Naive thymus-derived CD4-positive, alpha-beta T cell (primary cell): ENCODE measurements around the gene XXYLT1. TPM values are rescaled to one million over a fixed set of nuclear protein-coding genes. Genes with fewer than 3 reads are reported as not detected.

Source experiments
- ATAC-seq: fragments of 150-1000 bp; cut with Tn5 transposase; 2 replicates; pipeline ENCODE4 v1.10.0; 2021; ENCODE audit warnings: mild to moderate bottlenecking, moderate library complexity
- CTCF ChIA-PET: fragments of 350-600 bp; sonication (Branson Sonifier 250); formaldehyde crosslinking; loops from one replicate; lab custom pipeline; 2021; ENCODE audit warnings: antibody characterized with exemption; lab: Charles Lee
- POLR2A ChIA-PET: fragments of 350-600 bp; sonication (Branson Sonifier 250); formaldehyde crosslinking; loops from one replicate; lab custom pipeline; 2021; ENCODE audit warnings: antibody characterized with exemption, inconsistent platforms; lab: Charles Lee
- DNase-seq, 9 donors: peaks; one replicate each; pipeline versions ENCODE4 v3.0.0 to v3.0.0-alpha.2; 2020 to 2022; ENCODE audit warnings: mixed read lengths in 1 of 9
- H3K27ac ChIP-seq: one replicate; pipeline ENCODE4 v1.7.0; 2013; ENCODE audit warnings: mild to moderate bottlenecking, low read depth, low read length, moderate library complexity
- H3K27me3 ChIP-seq, 2 donors: one replicate each; pipeline ENCODE4 v1.7.0; 2013; ENCODE audit warnings: low read length in 2 of 2, mild to moderate bottlenecking in 2 of 2, moderate library complexity in 2 of 2; ENCODE audit not compliant: control insufficient read depth in 2 of 2, insufficient read depth in 2 of 2
- H3K36me3 ChIP-seq, 3 experiments: 1 replicate in 2 of 3; 2 replicates in 1 of 3; pipeline ENCODE4 v1.7.0; 2013; ENCODE audit warnings: low read length in 3 of 3, mild to moderate bottlenecking in 3 of 3, moderate library complexity in 1 of 3; ENCODE audit not compliant: insufficient read depth in 3 of 3, control insufficient read depth in 2 of 3
- H3K4me1 ChIP-seq, 2 donors: one replicate each; pipeline ENCODE4 v1.7.0; 2013; ENCODE audit warnings: low read length in 2 of 2, mild to moderate bottlenecking in 2 of 2, moderate library complexity in 1 of 2; ENCODE audit not compliant: control insufficient read depth in 2 of 2, insufficient read depth in 2 of 2
- H3K4me3 ChIP-seq: 2 replicates; pipeline ENCODE4 v1.7.0; 2013; ENCODE audit warnings: mild to moderate bottlenecking, low read length
- H3K9me3 ChIP-seq, 3 experiments: 1 replicate in 2 of 3; 2 replicates in 1 of 3; pipeline ENCODE4 v1.7.0; 2013; ENCODE audit warnings: low read length in 3 of 3; ENCODE audit not compliant: control insufficient read depth in 2 of 3
- H3K27ac Mint-ChIP-seq, 9 donors: one replicate each; pipeline ENCODE4 v1.8.0; 2020 to 2022; ENCODE audit warnings: mixed read lengths in 9 of 9, mild to moderate bottlenecking in 8 of 9, moderate library complexity in 5 of 9, inconsistent platforms in 2 of 9
- H3K27me3 Mint-ChIP-seq, 5 donors: one replicate each; pipeline ENCODE4 v1.8.0; 2021 to 2022; ENCODE audit warnings: mixed read lengths in 5 of 5, mild to moderate bottlenecking in 1 of 5
- H3K36me3 Mint-ChIP-seq, 5 donors: one replicate each; pipeline ENCODE4 v1.8.0; 2020 to 2022; ENCODE audit warnings: mixed read lengths in 5 of 5, mild to moderate bottlenecking in 3 of 5, inconsistent platforms in 1 of 5
- H3K4me1 Mint-ChIP-seq, 7 donors: one replicate each; pipeline ENCODE4 v1.8.0; 2020 to 2022; ENCODE audit warnings: mixed read lengths in 7 of 7, mild to moderate bottlenecking in 3 of 7, inconsistent platforms in 1 of 7
- H3K4me3 Mint-ChIP-seq, 10 donors: one replicate each; pipeline ENCODE4 v1.8.0; 2020 to 2022; ENCODE audit warnings: mild to moderate bottlenecking in 10 of 10, mixed read lengths in 10 of 10, moderate library complexity in 6 of 10, inconsistent platforms in 2 of 10
- H3K9me3 Mint-ChIP-seq, 11 donors: one replicate each; pipeline ENCODE4 v1.8.0; 2020 to 2022; ENCODE audit warnings: mixed read lengths in 11 of 11, mild to moderate bottlenecking in 4 of 11, inconsistent platforms in 1 of 11, moderate library complexity in 1 of 11
- intact Hi-C, 2 donors: fragments of 100-400 bp; cut with micrococcal nuclease; formaldehyde crosslinking; loops; one replicate each; pipeline ENCODE4 v1.15.1; 2023
- polyA plus RNA-seq, 2 donors: library from polyadenylated mRNA; unstranded; fragments of 300-500 nt; fragmentation: Illumina TruSeq; gene quantifications; one replicate each; pipeline ENCODE4 v1.2.3, GENCODE V29; 2021
- total RNA-seq, 6 experiments: library from RNA in 5 of 6; stranded (reverse) in 5 of 6; gene quantifications; 1 replicate in 5 of 6; 2 replicates in 1 of 6; pipeline ENCODE4 v1.2.3 and lab custom pipeline; 2021 to 2026

Gene XXYLT1, protein sequence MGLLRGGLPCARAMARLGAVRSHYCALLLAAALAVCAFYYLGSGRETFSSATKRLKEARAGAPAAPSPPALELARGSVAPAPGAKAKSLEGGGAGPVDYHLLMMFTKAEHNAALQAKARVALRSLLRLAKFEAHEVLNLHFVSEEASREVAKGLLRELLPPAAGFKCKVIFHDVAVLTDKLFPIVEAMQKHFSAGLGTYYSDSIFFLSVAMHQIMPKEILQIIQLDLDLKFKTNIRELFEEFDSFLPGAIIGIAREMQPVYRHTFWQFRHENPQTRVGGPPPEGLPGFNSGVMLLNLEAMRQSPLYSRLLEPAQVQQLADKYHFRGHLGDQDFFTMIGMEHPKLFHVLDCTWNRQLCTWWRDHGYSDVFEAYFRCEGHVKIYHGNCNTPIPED
- total RNA-seq: 10 to 100 TPM in 1 of 5 experiments, 1 to 10 TPM in 4; 4.1 to 11.7 (median 9.1) TPM
- 1 to 10 TPM; 4.5 to 7.2 TPM for polyA plus RNA-seq
- 7.1 reads per million, percentile 30 among the genes with 10 or more reads in this experiment for total RNA-seq (lab: John Stamatoyannopoulos, UW)

DNA sequence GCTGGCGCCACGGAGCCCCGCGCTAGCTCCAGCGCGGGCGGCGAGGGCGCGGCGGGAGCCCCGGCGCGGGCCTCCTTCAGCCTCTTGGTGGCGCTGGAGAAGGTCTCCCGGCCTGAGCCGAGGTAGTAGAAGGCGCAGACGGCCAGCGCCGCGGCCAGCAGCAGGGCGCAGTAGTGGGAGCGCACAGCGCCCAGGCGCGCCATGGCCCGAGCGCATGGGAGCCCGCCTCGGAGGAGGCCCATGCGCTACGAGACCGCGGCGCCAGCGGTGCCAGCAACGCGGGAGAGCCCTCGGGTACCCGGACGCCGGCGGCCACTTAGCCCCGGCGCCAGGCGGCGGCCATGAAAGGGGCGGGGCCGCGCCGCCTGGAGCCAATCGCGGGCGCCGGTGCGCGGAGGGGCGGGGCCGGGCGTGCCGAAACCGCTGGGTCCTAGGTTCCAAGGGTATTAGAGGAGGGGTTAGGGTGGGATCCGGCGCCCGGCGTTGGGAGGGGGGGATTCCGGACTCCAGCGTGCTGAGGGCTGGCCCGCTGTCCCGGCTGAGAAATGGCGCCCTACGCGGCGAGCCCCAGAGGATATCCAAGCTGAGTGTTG is at the start of gene XXYLT1:
TSS of gene XXYLT1 (minus strand) at position 343 of the 593 bp plus-strand sequence. CDS start at position 242, 101 bp downstream.
- Histone ChIP-seq H3K9me3 (no peaks in the 10 kb centered on the region), H3K4me3 (peak within 1 kb of the TSS; percentile 97), H3K27ac (peak within 1 kb of the TSS; percentile 64), H3K4me1 (peaks cover 16 to 22% of the 10 kb centered on the region in 2 donors), H3K36me3 (no peaks in the 10 kb centered on the region), H3K27me3 (no peaks in the 10 kb centered on the region)
- no peaks in the 10 kb centered on the region for H3K9me3 Mint-ChIP-seq
- DNase-seq (peak; percentile 82 to 93 (median 91)), ATAC-seq (peak; percentile 93)
- H3K27ac Mint-ChIP-seq: peak within 1 kb of the TSS; percentile 63 to 89 (median 86)
- CTCF ChIA-PET: interaction anchor here (0.5 to 6.5 kb wide), 35 partner anchors 9 to 601 kb away, joined by 3 to 76 read pairs (median 4); partner anchors contain the start of genes LSG1 and PPP1R2
- no peaks in the 10 kb centered on the region for H3K27me3 Mint-ChIP-seq
- peak within 1 kb of the TSS; percentile 82 to 91 (median 90) for H3K4me3 Mint-ChIP-seq
- POLR2A ChIA-PET: interaction anchor here (0.6 to 2.0 kb wide), 19 partner anchors 10 to 1671 kb away, joined by 3 to 13 read pairs (median 4); partner anchors contain the start of genes LSG1, NCBP2 and PPP1R2
- intact Hi-C loops: loop anchor here (1.0 to 10.0 kb wide), 18 partner anchors 11 to 784 kb away; partner anchors contain the start of genes ATP13A3 (in 2 of the 2), PPP1R2 (in 2 of the 2), TNK2 (in 2 of the 2) and ACAP2 (in 1 of the 2)
- peaks cover 0 to 6% (median 0%) of the 10 kb centered on the region in 5 donors for H3K36me3 Mint-ChIP-seq
- peaks cover 16 to 36% (median 30%) of the 10 kb centered on the region in 7 donors for H3K4me1 Mint-ChIP-seq

DNA sequence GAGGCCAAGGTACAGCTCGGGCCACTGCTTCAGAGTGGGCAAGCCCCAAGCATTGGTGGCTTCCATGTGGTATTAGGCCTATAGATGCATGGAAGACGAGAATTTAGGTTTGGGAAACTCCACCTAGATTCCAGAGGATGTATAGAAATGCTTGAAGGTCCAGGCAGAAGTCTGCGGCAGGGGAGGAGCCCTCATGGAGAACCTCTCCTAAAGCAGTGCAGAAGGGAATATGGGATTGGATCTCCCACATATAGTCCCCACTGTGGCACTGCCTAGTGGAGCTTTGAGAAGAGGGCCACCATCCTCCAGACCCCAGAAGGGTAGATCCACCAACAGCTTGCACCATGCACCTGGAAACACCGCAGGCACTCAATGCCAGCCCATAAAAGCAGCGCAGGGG is 48.1 kb upstream of the XXYLT1 start:
- intact Hi-C loops: no loop called here
- ATAC-seq: no peak

DNA sequence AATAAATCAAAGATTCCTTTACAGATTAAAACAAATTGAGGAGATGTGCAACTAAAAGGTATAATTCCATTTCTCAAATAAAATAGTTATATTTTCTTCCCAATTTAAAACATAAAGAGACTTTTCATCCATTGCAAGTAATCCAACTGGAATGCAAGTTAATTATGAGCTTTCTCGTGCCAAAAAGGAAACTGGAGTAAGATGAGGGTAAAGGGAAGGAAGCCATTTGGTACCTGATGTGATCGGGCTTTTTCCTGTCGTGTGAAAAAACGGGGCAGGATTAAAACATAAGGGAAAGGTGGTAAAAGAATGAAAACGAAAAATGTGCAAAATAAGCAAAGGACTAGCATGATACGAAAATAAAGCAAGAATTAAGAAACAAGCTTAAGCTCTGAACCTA is 41.8 kb upstream of the XXYLT1 start:
- intact Hi-C loops: no loop called here
- ATAC-seq: no peak
- H3K27ac Mint-ChIP-seq: no peak overlapping the region

More for the DNA sequence above, 48.1 kb upstream of the XXYLT1 start:
- no peak for DNase-seq
- H3K27ac Mint-ChIP-seq: no peak overlapping the region
- H3K9me3 Mint-ChIP-seq: peaks cover 0 to 22% (median 5%) of the 10 kb centered on the region in 11 donors
- no peaks in the 10 kb centered on the region for H3K27me3 Mint-ChIP-seq
- Histone ChIP-seq H3K27ac (no peak overlapping the region), H3K4me3 (no peak overlapping the region), H3K36me3 (peaks cover 0 to 28% (median 10%) of the 10 kb centered on the region in 3 experiments), H3K4me1 (no peaks in the 10 kb centered on the region), H3K9me3 (peaks cover 0 to 13% (median 0%) of the 10 kb centered on the region in 3 experiments), H3K27me3 (no peaks in the 10 kb centered on the region)
- peaks cover 11 to 50% (median 46%) of the 10 kb centered on the region in 5 donors for H3K36me3 Mint-ChIP-seq
- POLR2A ChIA-PET: no interaction called here
- CTCF ChIA-PET: no interaction called here
- peaks cover 4 to 23% (median 15%) of the 10 kb centered on the region in 7 donors for H3K4me1 Mint-ChIP-seq
- no peak overlapping the region for H3K4me3 Mint-ChIP-seq

DNA sequence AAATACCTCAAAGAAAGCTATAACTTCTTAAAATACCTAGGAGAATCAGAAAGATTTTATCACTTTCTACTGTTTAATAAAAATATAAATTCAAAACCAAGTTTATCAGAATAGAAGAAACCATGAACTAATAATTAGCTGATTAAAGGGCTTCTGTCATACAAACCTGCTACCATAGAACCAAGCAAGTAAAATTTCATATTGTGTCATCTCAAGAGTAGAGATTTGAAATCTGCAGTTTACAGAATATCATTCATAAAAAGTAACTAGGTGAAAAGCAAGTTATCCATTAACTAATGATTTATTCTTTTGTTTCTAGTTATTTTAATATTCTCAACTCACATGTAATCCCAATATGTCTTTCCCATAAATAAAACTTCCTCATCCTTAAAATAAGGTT is 36.8 kb upstream of the XXYLT1 start:
- Histone ChIP-seq H3K36me3 (peaks cover 4 to 23% (median 4%) of the 10 kb centered on the region in 3 experiments), H3K4me1 (no peaks in the 10 kb centered on the region), H3K27me3 (no peaks in the 10 kb centered on the region), H3K27ac (no peak overlapping the region), H3K9me3 (no peaks in the 10 kb centered on the region), H3K4me3 (no peak overlapping the region)
- ATAC-seq: no peak
- no peak overlapping the region for H3K4me3 Mint-ChIP-seq
- no peak for DNase-seq
- H3K9me3 Mint-ChIP-seq: no peaks in the 10 kb centered on the region
- no peaks in the 10 kb centered on the region for H3K27me3 Mint-ChIP-seq
- intact Hi-C loops: no loop called here
- peak overlapping the region in 2 of 9 donors; percentile 14 to 21 for H3K27ac Mint-ChIP-seq
- peaks cover 0 to 3% (median 0%) of the 10 kb centered on the region in 7 donors for H3K4me1 Mint-ChIP-seq
- POLR2A ChIA-PET: no interaction called here
- H3K36me3 Mint-ChIP-seq: peaks cover 0 to 22% (median 4%) of the 10 kb centered on the region in 5 donors
- CTCF ChIA-PET: no interaction called here

More for the DNA sequence above, 41.8 kb upstream of the XXYLT1 start:
- DNase-seq: no peak
- H3K36me3 ChIP-seq: no peaks in the 10 kb centered on the region
- Mint-ChIP-seq H3K27me3 (no peaks in the 10 kb centered on the region), H3K4me3 (no peak overlapping the region), H3K4me1 (peaks cover 0 to 8% (median 0%) of the 10 kb centered on the region in 7 donors), H3K36me3 (peaks cover 0 to 4% (median 3%) of the 10 kb centered on the region in 5 donors), H3K9me3 (peaks cover 0 to 2% (median 0%) of the 10 kb centered on the region in 11 donors)
- H3K27me3 ChIP-seq: no peaks in the 10 kb centered on the region
- H3K4me3 ChIP-seq: no peak overlapping the region
- ChIA-PET CTCF (no interaction called here), POLR2A (interaction anchor here (0.6 kb wide), 1 partner anchor 127 kb away, joined by 3 read pairs; no protein-coding TSS in a partner anchor)
- no peak overlapping the region for H3K27ac ChIP-seq
- no peaks in the 10 kb centered on the region for H3K9me3 ChIP-seq
- no peaks in the 10 kb centered on the region for H3K4me1 ChIP-seq

DNA sequence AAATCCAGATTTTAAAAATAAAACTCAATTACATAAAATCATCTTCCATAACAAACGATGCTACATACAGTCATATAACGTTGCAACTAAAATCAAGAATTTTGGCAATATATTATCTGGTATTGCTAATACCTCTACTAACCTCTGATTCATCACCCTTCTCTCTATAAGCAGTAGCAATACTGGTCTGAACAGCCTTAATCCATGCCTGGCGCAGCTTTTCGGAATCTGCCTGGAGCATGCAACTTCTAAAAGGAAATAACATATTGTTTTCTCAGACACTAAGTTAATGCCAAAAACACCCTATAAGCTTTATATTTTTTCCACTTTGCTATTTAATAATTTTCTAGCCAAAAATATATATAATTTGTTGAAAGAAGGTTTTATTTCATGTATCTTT is 35.4 kb upstream of the XXYLT1 start:
- no peaks in the 10 kb centered on the region for H3K9me3 Mint-ChIP-seq
- intact Hi-C loops: no loop called here
- Histone ChIP-seq H3K9me3 (no peaks in the 10 kb centered on the region), H3K4me1 (no peaks in the 10 kb centered on the region), H3K27ac (no peak overlapping the region), H3K27me3 (no peaks in the 10 kb centered on the region), H3K36me3 (peaks cover 9 to 29% (median 9%) of the 10 kb centered on the region in 3 experiments), H3K4me3 (no peak overlapping the region)
- H3K4me1 Mint-ChIP-seq: peaks cover 0 to 3% (median 0%) of the 10 kb centered on the region in 7 donors
- no peak for DNase-seq
- POLR2A ChIA-PET: no interaction called here
- H3K27ac Mint-ChIP-seq: no peak overlapping the region
- no peak for ATAC-seq
- CTCF ChIA-PET: no interaction called here
- peaks cover 0 to 29% (median 13%) of the 10 kb centered on the region in 5 donors for H3K36me3 Mint-ChIP-seq
- H3K27me3 Mint-ChIP-seq: no peaks in the 10 kb centered on the region
- no peak overlapping the region for H3K4me3 Mint-ChIP-seq

DNA sequence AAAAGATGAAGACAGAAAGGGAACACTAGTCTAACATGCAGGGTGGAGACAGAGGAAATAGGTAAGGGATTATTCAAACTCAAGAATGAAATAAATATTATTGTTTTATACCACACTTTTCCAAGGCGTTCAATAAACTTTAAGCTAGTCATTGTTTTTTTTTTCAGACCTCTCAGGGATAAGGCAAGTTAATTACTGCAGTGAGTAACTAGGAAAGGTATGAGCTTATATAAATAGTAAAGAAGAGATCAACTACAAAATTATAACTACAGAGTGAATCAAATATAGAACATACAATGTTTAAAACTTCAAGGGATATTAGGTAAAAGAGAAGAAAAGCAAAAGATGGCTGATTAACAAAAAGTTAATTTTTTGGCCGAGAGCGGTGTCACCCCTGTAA is 31.5 kb upstream of the XXYLT1 start:
- Histone ChIP-seq H3K4me3 (no peak overlapping the region), H3K4me1 (no peaks in the 10 kb centered on the region), H3K9me3 (no peaks in the 10 kb centered on the region), H3K27ac (no peak overlapping the region), H3K36me3 (peaks cover 9 to 52% (median 12%) of the 10 kb centered on the region in 3 experiments), H3K27me3 (no peaks in the 10 kb centered on the region)
- Mint-ChIP-seq H3K27me3 (no peaks in the 10 kb centered on the region), H3K36me3 (peaks cover 4 to 36% (median 16%) of the 10 kb centered on the region in 5 donors), H3K27ac (peak overlapping the region in 1 of 9 donors; percentile 26), H3K4me3 (no peak overlapping the region), H3K9me3 (no peaks in the 10 kb centered on the region), H3K4me1 (peaks cover 0 to 6% (median 0%) of the 10 kb centered on the region in 7 donors)
- DNase-seq (no peak), ATAC-seq (no peak)
- POLR2A ChIA-PET: interaction anchor here (0.8 kb wide), 1 partner anchor 31 kb away, joined by 4 read pairs; no protein-coding TSS in a partner anchor
- intact Hi-C loops: no loop called here
- CTCF ChIA-PET: interaction anchor here (0.6 to 1.1 kb wide), 3 partner anchors 29 to 213 kb away, joined by 3 to 6 read pairs (median 3); no protein-coding TSS in a partner anchor
